IPS-NIHi7 (cell line): ENCODE results near the gene CDCP1.
"Not testable (repeated sequence)": the region's sequence is repeated elsewhere in the genome, so short reads cannot be mapped to it uniquely, and the experiment has no call there.

Experiments
- DNase-seq: peaks from one replicate; pipeline ENCODE4 v3.0.0; 2012; ENCODE audit warnings: mixed read lengths; ENCODE audit errors: extremely low spot score

The CDCP1 gene

DNA sequence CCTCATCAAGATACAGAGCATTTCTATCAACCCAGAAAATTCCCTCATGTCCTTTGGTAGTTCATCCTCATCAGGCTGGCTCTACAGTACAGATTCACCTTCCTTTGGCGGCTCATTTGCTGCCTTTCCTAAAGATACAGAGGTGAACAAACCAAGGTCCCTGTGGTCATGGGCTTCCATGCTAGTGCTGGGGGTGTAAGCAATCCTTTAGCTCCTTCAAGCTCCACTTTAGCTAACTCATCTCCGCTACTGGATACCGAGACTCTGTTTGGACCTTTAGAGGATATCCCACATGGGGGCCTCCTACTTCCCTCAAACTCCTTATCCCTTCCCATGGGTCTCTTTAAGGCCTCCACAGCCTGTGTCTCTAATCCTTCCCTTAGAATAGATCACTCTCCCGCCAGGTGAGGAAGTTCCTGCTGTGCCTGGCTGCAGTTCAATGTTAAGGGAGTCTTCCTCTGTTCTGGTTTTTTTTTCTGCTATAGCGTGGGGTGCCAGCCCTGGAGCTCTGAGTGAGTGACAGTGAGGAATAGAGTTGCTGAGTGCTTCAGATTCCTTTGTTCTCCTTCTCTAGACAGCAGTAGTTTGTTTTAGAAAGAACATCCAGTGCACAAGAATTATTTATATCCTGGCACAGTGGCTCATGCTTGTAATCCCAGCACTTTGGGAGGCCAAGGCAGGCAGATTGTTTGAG lies 89.4 kb downstream of the CDCP1 start:
- DNase-seq, result peak; percentile 56

DNA sequence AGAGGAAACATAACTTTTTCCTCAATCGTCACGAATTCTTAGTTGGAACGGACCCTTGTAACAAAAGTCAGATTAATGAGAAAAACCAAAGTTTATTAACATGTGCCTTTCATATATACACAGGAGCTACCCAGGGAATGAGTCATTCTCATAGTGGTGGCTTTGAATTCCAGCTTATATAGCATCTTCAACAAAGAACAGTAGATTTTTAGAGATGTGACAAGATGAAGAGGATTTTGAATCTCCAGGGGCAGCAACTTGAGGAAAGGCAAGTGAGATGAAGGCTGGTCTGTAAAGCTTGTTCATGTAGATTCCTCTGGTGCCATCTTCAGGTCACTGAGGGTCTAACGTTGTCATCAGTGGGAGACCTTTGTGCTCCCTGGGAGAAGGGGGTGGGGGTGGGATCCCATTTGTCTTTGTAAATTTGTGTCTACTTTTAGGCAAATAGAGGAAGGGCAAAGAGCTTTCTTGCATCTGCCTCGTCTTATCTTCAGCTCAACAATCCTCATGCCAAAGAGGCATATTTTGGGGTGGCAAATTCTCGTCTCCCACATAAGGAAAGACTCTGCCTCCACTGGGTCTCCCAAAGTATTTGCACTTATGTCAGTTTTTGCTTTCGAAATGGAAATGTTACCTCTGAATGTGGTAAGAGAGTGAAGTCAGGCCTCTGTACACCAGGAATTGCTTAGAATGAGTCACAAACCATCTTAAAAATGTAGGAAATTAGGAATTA lies 90.6 kb downstream of the CDCP1 start:
- peak; percentile 70 for DNase-seq

DNA sequence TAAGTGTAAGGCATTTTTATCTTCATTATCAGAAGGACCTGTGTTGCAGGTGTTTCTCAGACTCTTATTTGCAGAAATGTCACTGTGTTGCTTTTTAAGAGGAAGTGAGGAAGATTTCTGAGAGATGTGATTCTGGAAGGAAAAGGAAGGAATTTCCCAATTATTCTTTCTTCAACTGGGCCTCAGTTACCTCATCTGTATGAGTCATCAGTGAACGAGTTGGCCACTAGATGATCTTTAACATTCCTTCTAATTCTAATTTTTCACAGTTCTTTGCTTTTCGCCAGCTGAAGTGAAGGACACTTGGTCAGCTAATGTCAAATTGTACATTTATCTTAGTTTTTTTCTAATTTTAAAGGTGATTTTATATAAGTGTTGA lies 91.2 kb downstream of the CDCP1 start:
- no peak for DNase-seq

DNA sequence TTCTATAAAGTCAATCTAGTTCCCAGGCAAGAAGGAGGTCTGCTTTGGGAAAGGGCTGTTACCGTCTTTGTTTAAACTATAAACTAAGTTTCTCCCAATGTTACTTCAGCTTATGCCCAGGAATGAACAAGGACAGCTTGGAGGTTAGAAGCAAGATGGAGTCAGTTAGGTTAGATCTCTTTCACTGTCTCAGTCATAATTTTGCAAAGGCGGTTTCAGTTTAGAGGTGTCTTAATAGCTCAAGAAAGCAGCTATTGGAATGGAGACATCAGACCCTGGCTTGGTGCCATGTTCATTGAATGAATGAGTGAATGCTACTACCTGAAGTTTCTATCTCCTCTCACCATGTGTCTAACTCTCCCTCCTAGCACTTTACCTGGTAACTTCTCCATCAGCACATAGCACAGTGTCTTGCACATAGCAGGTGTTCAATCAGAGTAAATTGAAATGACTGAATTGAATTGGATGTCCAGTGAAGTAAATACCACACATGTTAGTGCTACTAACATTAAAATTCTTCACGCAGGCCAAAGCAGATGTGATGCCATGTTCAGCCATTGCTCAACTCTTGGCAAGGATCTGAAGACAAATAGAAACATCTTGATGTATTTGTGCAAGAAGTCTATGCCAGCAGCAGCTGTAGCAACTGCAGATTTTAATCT lies 91.9 kb downstream of the CDCP1 start:
- DNase-seq, result no peak

DNA sequence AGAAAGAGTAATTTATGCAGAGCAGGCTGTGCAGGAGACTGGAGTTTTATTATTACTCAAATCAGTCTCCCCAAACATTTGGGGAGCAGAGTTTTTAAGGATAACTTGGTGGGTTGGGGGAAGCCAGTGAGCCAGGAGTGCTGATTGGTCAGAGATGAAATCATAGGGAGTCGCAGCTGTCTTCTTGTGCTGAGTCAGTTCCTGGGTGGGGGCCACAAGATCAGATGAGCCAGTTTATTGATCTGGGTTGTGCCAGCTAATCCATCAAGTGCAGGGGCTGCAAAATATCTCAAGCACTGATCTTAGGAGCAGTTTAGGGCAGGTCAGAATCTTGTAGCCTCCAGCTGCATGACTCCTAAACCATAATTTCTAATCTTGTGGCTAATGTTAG lies 92.4 kb downstream of the CDCP1 start:
- DNase-seq, result not testable (repeated sequence)

DNA sequence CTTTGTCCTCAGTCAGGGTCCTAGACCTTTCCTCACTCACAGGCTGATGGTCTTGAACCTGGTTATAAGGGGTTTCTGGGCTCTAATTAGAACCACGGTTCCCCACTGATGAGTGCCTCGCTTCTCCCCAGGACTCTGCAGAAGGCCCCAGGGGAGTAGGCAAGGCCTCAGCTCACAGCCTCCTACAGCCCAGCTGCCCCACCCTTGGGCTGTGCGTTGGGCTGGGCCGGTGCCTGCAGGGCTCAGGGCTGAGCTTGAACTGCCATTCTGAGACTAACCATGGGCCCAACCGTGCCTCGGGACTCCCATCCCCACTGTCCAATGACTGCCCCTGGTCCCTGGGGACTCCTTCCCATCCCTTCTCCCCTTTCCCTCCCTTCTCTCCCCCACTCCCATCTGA lies 94.5 kb downstream of the CDCP1 start:
- DNase-seq, result no peak

DNA sequence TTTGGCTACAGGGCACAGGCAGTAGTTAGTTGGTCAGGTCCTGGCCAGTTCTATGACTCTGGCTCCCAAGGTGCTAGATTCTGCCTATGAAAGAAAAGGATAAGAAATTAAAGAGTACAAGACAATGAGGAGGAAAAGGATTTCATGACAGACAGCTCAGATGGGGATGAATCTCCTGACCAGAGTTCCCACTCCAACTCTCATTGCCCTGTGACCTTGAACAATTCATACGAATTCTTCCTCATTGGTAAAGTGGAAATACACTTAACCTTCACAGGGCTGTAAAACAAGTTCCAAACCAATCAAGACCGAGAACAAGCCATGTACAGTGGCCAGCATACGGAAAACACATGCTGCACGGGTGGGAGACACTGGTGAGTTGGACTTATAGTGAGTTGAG lies 96.4 kb downstream of the CDCP1 start:
- no peak for DNase-seq

DNA sequence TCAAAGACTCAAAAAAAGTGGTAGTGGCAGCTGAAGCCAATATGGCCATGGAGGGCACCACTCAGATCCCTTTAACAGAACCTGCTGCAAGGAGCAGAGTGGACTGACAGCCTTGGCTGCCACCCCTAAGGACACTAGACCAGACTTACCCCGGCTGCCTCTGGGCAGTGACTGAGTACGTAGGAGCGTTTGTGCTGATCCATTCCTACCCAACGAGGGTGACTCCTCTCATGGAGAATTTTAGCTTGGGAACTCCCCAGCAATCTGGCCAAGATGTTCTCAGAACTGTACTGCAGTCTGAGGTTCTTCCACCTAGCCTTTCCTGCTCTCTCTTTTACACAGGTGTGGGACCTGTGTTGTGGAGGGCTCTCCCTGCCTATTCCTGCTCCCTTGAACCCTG lies 97.9 kb downstream of the CDCP1 start:
- DNase-seq, result no peak

DNA sequence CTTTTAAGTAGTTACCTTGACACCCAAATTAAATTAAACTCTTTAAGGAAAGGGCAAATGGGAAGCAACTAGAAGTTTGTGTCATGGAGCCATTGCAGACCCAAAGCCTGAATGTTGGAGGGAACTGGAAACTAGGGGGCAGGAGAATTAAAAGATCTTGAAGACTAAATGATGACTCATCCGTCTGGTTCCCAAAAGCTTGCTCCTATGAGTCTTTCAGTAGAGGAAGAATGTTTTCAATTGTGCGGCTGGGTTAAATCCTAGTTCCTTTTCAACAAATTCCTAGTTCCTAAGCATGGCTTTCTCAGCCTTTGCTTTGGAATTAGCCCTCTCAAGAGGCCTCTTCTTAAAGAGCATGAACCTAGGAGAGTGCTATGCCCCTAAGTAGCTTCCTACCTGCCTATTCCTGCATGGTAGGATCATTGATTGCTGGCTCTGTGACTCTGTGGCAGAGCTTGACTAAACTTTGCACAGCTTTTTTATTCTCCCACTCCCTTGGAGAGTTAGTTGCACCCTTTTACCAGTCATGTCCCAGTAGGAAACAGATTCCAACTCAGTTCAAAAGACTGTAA lies 102.4 kb downstream of the CDCP1 start:
- DNase-seq, result no peak

DNA sequence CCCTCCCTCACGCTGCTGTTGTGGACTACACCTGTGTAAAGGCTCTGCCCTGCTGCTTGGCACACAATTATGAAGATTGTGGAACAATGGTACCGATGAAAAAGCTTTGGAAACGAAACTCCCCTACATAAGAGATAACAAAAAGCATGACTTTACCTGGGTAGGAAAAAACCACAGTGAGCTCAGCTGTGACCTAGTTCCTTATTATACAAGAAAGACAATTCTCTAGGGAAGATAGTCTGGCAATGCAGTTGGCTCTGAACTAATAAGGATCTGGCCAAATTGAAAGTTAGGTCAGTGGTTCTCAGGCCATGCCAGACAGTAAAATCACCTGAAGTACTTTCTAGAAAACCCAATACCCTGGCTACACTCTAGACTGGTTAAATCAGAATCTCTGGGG lies 104.0 kb downstream of the CDCP1 start:
- no peak for DNase-seq

DNA sequence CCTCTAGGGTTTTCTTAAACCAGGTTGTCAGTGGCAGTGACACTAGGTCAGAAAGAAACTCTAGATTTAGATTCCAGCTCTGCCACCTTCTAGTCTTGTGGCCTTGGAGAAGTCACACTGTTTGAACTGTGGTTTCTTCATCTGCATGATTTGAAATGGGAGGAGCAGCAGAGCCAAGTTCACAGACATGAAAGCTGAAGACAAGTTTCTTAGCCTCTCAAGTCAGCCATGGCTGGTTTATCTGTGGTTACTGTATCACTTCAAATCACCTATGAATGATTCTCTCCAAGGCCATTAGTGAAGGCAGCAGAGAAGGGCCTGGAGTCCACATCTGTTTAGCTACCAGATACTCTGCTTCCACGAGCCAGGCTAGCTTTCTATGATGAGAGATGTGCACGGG lies 104.5 kb downstream of the CDCP1 start:
- no peak for DNase-seq

DNA sequence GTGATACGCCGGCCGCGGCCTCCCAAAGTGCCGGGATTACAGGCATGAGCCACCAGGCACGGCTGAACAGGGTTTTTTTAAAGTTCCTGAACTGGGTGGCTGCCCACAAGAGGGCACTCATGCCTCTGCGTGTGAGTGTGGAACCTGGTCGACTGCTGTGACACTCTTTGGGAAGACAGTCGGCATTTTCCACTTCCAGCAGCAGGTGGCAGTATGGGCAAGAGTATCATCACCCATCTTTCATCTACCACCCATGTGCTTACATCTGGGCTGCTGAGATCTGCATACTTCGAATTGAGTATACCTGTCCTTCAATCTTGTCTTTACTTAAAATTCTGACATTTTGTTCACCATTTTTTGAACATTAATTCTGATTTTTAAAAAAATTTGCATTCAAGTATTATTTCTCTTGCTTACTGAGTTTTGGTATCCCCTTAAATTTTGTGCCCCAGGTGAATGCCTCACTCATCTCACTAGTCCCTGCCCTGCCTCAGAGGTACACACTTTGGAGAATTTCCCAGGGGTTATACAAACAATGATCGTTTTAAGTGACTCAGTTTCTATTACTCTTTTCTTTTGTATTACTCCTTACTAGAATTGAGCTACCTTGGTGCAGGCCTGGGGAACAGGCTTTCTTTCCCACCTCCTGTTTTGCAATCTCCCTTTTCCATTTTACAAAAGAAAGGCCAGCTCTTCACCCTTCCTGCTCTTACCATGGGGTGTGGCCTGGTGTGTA lies 108.3 kb downstream of the CDCP1 start:
- peak; percentile 95 for DNase-seq

DNA sequence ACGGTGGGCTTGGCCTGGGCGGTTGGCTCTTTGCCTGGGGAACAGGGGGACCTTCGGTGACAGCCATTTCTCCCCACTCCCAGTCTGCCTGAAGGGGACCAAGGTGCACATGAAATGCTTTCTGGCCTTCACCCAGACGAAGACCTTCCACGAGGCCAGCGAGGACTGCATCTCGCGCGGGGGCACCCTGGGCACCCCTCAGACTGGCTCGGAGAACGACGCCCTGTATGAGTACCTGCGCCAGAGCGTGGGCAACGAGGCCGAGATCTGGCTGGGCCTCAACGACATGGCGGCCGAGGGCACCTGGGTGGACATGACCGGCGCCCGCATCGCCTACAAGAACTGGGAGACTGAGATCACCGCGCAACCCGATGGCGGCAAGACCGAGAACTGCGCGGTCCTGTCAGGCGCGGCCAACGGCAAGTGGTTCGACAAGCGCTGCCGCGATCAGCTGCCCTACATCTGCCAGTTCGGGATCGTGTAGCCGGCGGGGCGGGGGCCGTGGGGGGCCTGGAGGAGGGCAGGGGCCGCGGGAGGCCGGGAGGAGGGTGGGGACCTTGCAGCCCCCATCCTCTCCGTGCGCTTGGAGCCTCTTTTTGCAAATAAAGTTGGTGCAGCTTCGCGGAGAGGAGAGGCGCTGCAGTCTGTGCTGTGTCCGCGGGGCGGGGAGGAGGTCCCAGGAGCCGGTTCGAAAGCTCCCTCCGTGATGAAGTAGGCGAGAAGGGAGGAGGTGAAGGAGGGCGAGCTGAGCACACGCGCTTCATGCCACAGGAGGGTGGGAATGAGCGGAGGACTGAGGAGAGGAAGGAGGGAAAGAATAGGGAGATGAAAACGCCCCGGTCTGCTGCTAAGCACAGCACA lies 110.5 kb downstream of the CDCP1 start:
- DNase-seq, result peak; percentile 41

DNA sequence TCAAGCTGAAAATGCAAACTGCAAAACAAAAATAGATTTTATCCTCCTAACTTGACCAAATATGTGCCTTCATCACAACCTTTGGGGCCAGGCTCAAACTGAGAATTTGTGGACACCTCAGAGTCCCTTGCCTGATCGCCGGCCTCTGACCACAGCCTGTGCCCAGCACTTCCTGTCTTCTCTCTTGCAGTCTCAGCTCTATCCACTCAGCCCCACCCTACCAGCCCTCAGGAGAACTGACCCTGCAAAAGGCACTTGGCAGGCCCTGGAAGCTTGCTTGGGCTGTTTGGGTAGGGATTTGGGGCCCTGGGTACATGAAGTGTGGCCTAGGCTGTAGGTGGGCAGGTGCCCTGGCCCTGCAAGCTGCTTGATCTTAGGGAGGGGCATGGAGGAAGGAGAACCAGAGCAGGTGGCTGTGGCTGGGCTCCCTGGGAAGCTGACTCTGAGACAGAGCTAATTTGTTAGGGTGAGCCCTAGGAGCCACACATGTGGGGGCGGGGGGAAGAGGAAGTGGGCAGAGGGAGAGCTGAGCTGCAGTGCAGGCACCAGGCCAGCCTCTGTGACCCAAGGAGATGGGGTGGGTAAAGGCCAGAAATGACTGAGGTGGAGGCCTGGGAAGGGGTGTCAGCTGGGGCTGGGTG lies 111.4 kb downstream of the CDCP1 start:
- DNase-seq, result no peak

DNA sequence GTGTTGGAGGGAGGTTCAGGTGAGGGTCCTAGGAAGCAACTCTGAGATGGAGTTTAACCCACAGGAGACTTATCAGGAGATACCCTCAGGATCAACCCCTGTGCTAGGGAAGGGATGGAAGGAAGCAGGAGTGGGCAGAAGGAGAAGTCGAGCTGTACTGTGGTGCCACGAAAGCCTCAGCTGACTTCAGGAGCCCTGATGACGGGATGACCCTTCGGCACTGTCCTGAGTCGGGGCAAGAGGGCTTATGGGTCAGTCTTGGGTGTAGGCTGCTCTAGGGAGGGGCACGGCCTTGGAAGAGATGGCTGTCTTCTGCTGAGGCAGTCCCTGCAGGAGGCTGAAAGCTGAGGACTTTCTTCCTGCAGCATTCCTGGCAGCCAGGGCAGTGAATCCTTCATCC lies 112.4 kb downstream of the CDCP1 start:
- no peak for DNase-seq
